HCT116 (cell line): ENCODE results near the gene ACTRT3. TPM values are rescaled to one million over a fixed set of nuclear protein-coding genes. Genes with fewer than 3 reads are reported as not detected.

Experiments
- ATAC-seq: fragments of 200-7000 bp; cut with Tn5 transposase; 2 replicates; pipeline ENCODE4 v1.9.1; 2020; ENCODE audit warnings: mild to moderate bottlenecking, moderate library complexity
- BruUV-seq: library from RNA; stranded (reverse); fragments of 400-500 nt; replicated peaks from 2 replicates; lab custom pipeline; 2021; lab: Mats Ljungman, UMichigan
- CTCF ChIA-PET: fragments of 300-600 bp; sonication (Branson Sonifier 250); formaldehyde crosslinking; loops from one replicate; lab custom pipeline; 2021; ENCODE audit warnings: antibody characterized with exemption; lab: Charles Lee
- POLR2A ChIA-PET: fragments of 300-600, 350-600 bp; sonication (Branson Sonifier 250); formaldehyde crosslinking; loops from one replicate; lab custom pipeline; 2021; ENCODE audit warnings: antibody characterized with exemption; lab: Charles Lee
- RAD21 ChIA-PET, 2 experiments: fragments of 300-600 bp; sonication (Branson Sonifier 250); formaldehyde crosslinking; loops; one replicate each; lab custom pipeline; 2023; ENCODE audit warnings: low total read pairs in 2 of 2; ENCODE audit not compliant: uncharacterized antibody in 2 of 2, unreplicated experiment in 2 of 2, low non-redundant PET in 1 of 2; lab: Charles Lee
- DNase-seq: peaks from one replicate; pipeline ENCODE4 v3.0.0-alpha.2; 2010; ENCODE audit warnings: low read depth, low spot score
- H2AFZ ChIP-seq: fragments of 200-600 bp; shearing (Covaris generic), sonication (generic); 2 replicates; pipeline ENCODE4 v1.6.1; 2017; ENCODE audit warnings: low read depth, mixed run types, mixed read lengths, antibody characterized with exemption, low read length; ENCODE audit not compliant: poor library complexity, severe bottlenecking
- H3K27ac ChIP-seq: 2 replicates; pipeline ENCODE4 v1.5.1; 2012; ENCODE audit warnings: low read depth, low read length
- H3K27me3 ChIP-seq: fragments of 200-600 bp; sonication (generic); 2 replicates; pipeline ENCODE4 v1.6.1; 2016; ENCODE audit warnings: mixed run types, low read length, mixed read lengths; ENCODE audit not compliant: insufficient read depth
- H3K36me3 ChIP-seq, 2 experiments: fragments of 200-500 bp in 1 of 2; fragments of 200-600 bp in 1 of 2; sonication (Bioruptor generic) in 1 of 2; sonication (generic) in 1 of 2; 2 replicates each; pipeline versions ENCODE4 v1.5.1 to v1.6.1; 2014 to 2016; ENCODE audit warnings: low read length in 2 of 2, inconsistent platforms in 1 of 2, mixed read lengths in 1 of 2, mixed run types in 1 of 2; ENCODE audit not compliant: insufficient read depth in 2 of 2, control insufficient read depth in 1 of 2
- H3K4me1 ChIP-seq, 2 experiments: fragments of 200-600 bp in 1 of 2; sonication (generic) in 1 of 2; 2 replicates each; pipeline versions ENCODE4 v1.5.1 to v1.6.1; 2012 to 2017; ENCODE audit warnings: low read length in 2 of 2, inconsistent platforms in 1 of 2, mild to moderate bottlenecking in 1 of 2, mixed read lengths in 1 of 2, mixed run types in 1 of 2, moderate library complexity in 1 of 2; ENCODE audit not compliant: insufficient read depth in 2 of 2, control insufficient read depth in 1 of 2
- H3K4me2 ChIP-seq: fragments of 200-600 bp; sonication (generic); 2 replicates; pipeline ENCODE4 v1.6.1; 2017; ENCODE audit warnings: mixed run types, low read length, mixed read lengths
- H3K4me3 ChIP-seq, 2 experiments: fragments of 200-600 bp in 1 of 2; sonication (generic) in 1 of 2; replicated peaks in 1 of 2; 2 replicates each; pipeline ENCODE4 v1.5.1; 2011 to 2016; ENCODE audit warnings: low read length in 2 of 2, control low read depth in 1 of 2, low read depth in 1 of 2, mild to moderate bottlenecking in 1 of 2, mixed read lengths in 1 of 2, mixed run types in 1 of 2
- H3K79me2 ChIP-seq: fragments of 200-600 bp; sonication (generic); 2 replicates; pipeline ENCODE4 v1.6.1; 2017; ENCODE audit warnings: mild to moderate bottlenecking, mixed run types, low read length, moderate library complexity, mixed read lengths; ENCODE audit not compliant: insufficient read depth
- H3K9ac ChIP-seq: fragments of 200-600 bp; sonication (generic); 2 replicates; pipeline ENCODE4 v1.6.1; 2016; ENCODE audit warnings: low read length, mixed read lengths
- H3K9me2 ChIP-seq: fragments of 200-600 bp; sonication (generic), shearing (Covaris generic); 2 replicates; pipeline ENCODE4 v1.6.1; 2017; ENCODE audit warnings: mixed run types, mild to moderate bottlenecking, moderate library complexity; ENCODE audit not compliant: insufficient read depth
- H3K9me3 ChIP-seq, 2 experiments: fragments of 200-500 bp in 1 of 2; fragments of 200-600 bp in 1 of 2; sonication (Bioruptor generic) in 1 of 2; sonication (generic) in 1 of 2; 2 replicates each; pipeline ENCODE4 v1.6.1; 2014 to 2017; ENCODE audit warnings: low read length in 2 of 2, mixed read lengths in 2 of 2, inconsistent platforms in 1 of 2, low read depth in 1 of 2, mild to moderate bottlenecking in 1 of 2, mixed run types in 1 of 2, moderate library complexity in 1 of 2; ENCODE audit not compliant: control insufficient read depth in 1 of 2, insufficient read depth in 1 of 2
- H4K20me1 ChIP-seq: fragments of 200-600 bp; sonication (generic), shearing (Covaris generic); 2 replicates; pipeline ENCODE4 v1.6.1; 2017; ENCODE audit warnings: mixed run types, mild to moderate bottlenecking, moderate library complexity; ENCODE audit not compliant: insufficient read depth
- CTCF ChIP-seq, 3 experiments: fragments of 200-600 bp in 1 of 3; sonication (generic) in 1 of 3; IDR thresholded peaks in 2 of 3; conservative IDR thresholded peaks in 1 of 3; 2 replicates each; pipeline ENCODE4 v1.5.1; 2012 to 2017; ENCODE audit warnings: low read depth in 2 of 3, low read length in 2 of 3, antibody characterized with exemption in 1 of 3, borderline replicate concordance in 1 of 3, control low read depth in 1 of 3, mild to moderate bottlenecking in 1 of 3, mixed read lengths in 1 of 3, mixed run types in 1 of 3, moderate library complexity in 1 of 3; ENCODE audit not compliant: insufficient read depth in 1 of 3
- REST ChIP-seq: IDR thresholded peaks from 2 replicates; pipeline ENCODE4 v1.6.1; 2012; ENCODE audit warnings: low read depth
- intact Hi-C: fragments of 100-400 bp; cut with micrococcal nuclease; formaldehyde crosslinking; loops from 2 replicates; pipeline ENCODE4 v1.10.0; 2022
- total RNA-seq: library from RNA; stranded (reverse); gene quantifications from one replicate; pipeline ENCODE4 v1.2.1, GENCODE V29; 2021; ENCODE audit not compliant: unreplicated experiment

The ACTRT3 gene
- total RNA-seq, 1 experiment from 2014 or later = 1.2 TPM

DNA sequence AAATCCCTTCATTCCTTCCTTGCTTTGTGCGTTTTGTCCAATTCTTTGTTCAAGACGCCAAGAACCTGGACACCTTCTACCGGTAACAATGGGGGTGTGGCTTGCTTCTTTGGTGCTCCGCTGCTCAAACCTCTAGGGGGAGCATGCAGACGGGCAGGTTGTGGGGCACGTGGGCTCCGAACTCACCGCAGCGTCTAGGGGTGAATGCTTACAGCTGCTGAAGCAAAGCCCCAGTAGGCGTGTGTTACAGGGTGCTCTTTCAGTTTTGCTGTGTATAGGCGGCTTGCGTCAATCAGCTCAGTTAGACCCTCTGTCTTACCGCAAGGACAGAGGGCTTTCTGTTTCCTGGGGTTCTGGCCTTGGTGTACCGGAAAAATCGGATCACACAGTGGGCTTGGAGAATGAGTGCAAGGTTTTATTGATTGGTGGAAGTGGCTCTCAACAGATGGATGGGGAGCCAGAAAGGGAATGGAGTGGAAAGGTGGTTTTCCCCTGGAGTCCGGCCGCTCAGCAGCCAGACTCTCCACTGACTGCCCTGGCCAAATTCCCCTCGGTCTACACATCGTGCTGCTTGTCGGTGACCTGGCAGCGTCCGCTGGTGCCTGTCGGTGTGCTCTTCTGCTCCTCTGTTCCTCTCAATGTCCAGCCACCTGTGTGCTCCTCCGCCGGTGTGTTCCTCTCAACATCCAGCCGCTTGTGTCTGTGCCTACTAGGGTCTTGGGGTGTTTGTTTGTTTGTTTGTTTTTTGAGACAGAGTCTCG is 44.6 kb upstream of the ACTRT3 start:
- no peak for DNase-seq
- BruUV-seq = no TSS peak
- Histone ChIP-seq H3K27ac (no peak overlapping the region), H3K4me1 (no peaks in the 10 kb centered on the region), H3K36me3 (no peaks in the 10 kb centered on the region), H3K9ac (no peak overlapping the region), H3K9me3 (no peaks in the 10 kb centered on the region), H3K4me3 (no peak overlapping the region), H3K27me3 (no peaks in the 10 kb centered on the region), H3K79me2 (no peaks in the 10 kb centered on the region), H3K4me2 (no peak overlapping the region), H4K20me1 (no peaks in the 10 kb centered on the region), H2AFZ (no peak overlapping the region), H3K9me2 (no peaks in the 10 kb centered on the region)
- CTCF ChIA-PET = interaction anchor here (0.6 kb wide), 1 partner anchor 19 kb away, joined by 3 read pairs; no protein-coding TSS in a partner anchor
- intact Hi-C loops = no loop called here
- POLR2A ChIA-PET = no interaction called here
- RAD21 ChIA-PET = no interaction called here
- peak; percentile 60 for ATAC-seq
- TF ChIP-seq CTCF (IDR thresholded peaks at IDR 0.05 in 2 of 3, conservative IDR thresholded peaks at IDR 0.05 in 1 of 3; ENCODE audit: borderline replicate concordance in 1 of 3, insufficient read depth in 1 of 3, low read depth in 2 of 3, low read length in 2 of 3) (peak in 1 of 3 experiments; percentile 32; a peak in 1 of 6 replicates), REST (no peak)
